Measurements from ENCODE around the gene FPGT.
"Not testable (repeated sequence)": the region's sequence is repeated elsewhere in the genome, so short reads cannot be mapped to it uniquely, and the experiment has no call there.

FPGT gene

GRCh38 chr1:74253243-74253824 is 55.3 kb downstream of the FPGT start:
- not testable (repeated sequence) for FAIRE-seq; DNase-seq (ENCODE audit: insufficient read length, low spot score)
